GM15510 (cell line): ENCODE results near the gene ARCN1.

Source experiments
- POLR2A ChIP-seq: IDR thresholded peaks from 3 replicates; pipeline ENCODE4 v1.6.1; 2011; ENCODE audit warnings: borderline replicate concordance; ENCODE audit not compliant: insufficient read length; ENCODE audit errors: extremely low read depth

The ARCN1 gene

DNA sequence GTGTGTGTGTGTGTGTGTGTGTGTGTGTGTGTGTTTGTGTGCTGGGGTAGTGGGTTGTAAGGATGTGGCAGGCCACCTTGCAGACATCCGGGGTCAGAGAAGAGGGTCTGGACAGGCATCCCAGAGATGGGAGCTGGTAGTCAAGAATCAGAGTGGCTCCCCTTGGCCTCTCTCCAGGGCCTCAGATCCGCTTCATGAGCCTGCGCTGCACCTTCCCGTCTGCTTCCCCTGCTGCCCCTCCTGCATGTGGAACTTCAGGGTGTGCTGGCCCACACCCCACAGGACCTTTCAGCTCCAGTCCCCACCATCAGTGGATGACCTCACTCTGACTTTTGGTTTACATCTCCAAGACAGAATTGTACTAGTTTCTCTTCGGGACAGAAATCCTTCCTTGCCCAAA is 76.1 kb downstream of the ARCN1 start:
- TF ChIP-seq POLR2A = no peak

DNA sequence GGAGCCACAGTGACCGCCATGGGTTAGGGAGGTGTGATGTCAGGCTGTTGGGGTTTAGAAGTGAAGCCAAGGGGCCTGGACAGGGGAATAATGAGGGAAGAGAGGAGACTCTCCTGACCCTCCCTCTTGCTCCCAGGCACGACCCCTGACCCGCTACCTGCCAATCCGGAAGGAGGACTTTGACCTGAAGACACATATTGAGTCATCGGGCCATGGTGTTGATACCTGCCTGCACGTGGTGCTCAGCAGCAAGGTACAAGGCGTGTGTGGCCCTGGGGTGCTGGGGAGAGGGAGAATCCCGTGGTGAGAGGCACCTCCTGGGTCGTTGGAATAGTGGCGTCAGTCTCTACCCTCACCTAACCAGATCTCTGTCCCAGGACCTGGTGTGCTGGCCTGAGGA is 77.7 kb downstream of the ARCN1 start:
- TF ChIP-seq POLR2A = no peak

DNA sequence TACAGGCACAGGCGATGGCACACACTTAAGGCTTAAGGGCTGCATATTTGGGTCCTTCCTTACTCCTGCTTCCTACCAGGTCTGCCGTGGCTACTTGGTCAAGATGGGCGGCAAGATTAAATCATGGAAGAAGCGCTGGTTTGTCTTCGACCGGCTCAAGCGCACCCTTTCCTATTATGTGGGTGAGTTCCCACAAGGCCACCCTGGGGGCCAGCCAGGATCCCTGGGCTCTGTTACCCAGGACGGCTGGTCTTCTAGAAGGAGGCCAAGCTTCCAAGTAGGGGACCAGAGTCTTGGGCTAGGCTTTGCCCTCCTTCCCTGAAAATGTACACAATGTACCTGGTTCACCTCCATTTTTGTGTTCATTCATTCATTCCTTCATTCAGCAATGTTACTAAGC is 78.2 kb downstream of the ARCN1 start:
- TF ChIP-seq POLR2A = no peak

DNA sequence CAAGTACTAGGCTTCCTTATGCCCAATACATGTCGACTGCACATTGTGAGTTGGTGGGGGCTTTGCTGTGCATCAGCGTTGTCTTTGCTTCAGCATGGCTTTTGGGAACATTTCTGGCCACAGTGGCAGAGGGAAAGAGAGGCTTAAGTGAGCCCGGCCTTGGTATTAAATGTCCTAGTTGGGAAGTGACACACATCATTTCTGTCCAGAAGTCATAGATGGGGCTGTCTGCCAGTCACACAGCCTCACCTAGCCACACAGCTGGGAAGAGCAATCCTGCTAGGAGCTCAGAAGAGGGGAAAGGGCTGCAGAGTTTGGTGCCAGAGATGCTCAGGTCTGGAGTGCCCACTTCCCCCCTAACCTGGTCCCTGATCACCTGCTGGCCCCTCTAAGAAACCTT is 79.6 kb downstream of the ARCN1 start:
- no peak for TF ChIP-seq POLR2A
